HG03159 (cell line): ENCODE measurements around the gene TRAPPC10.

Source experiments
- ATAC-seq: cut with Tn5 transposase; IDR thresholded peaks from one replicate; pipeline ENCODE4 v1.9.1; 2021; ENCODE audit warnings: mild to moderate bottlenecking, moderate library complexity; ENCODE audit not compliant: unreplicated experiment

Gene TRAPPC10

GRCh38 chr21:44011579-44012473, at the start of gene TRAPPC10:
Gene TRAPPC10, plus strand, starts transcription at chr21:44012309. Its CDS starts 185 bp downstream, at chr21:44012494.
- ATAC-seq, result peak; percentile 74

GRCh38 chr21:43965911-43966585, 46.1 kb upstream of the TRAPPC10 start:
- no peak for ATAC-seq

GRCh38 chr21:43966946-43967512, 45.1 kb upstream of the TRAPPC10 start:
- ATAC-seq, result no peak

- ATAC-seq, result no peak
These were observed 44.1 kb upstream of the TRAPPC10 start for GRCh38 chr21:43967981-43968380.

- ATAC-seq, result no peak
These were observed 43.5 kb upstream of the TRAPPC10 start for GRCh38 chr21:43968410-43969114.

- no peak for ATAC-seq
These were observed 43.0 kb upstream of the TRAPPC10 start for GRCh38 chr21:43969115-43969444.

GRCh38 chr21:43970551-43970950, 41.6 kb upstream of the TRAPPC10 start:
- no peak for ATAC-seq

GRCh38 chr21:43971201-43971991, 40.7 kb upstream of the TRAPPC10 start:
- ATAC-seq, result no peak

- no peak for ATAC-seq
These were observed 40.2 kb upstream of the TRAPPC10 start for GRCh38 chr21:43971992-43972255.

- no peak for ATAC-seq
These were observed 39.1 kb upstream of the TRAPPC10 start for GRCh38 chr21:43972850-43973633.

GRCh38 chr21:43973634-43973955, 38.5 kb upstream of the TRAPPC10 start:
- no peak for ATAC-seq

GRCh38 chr21:43974791-43975468, 37.2 kb upstream of the TRAPPC10 start:
- ATAC-seq, result no peak

GRCh38 chr21:43975469-43976098, 36.5 kb upstream of the TRAPPC10 start:
- no peak for ATAC-seq

GRCh38 chr21:43976661-43977060, 35.4 kb upstream of the TRAPPC10 start:
- no peak for ATAC-seq

- no peak for ATAC-seq
These were observed 34.0 kb upstream of the TRAPPC10 start for GRCh38 chr21:43978060-43978459.

- ATAC-seq, result no peak
These were observed 32.5 kb upstream of the TRAPPC10 start for GRCh38 chr21:43979654-43980053.

- ATAC-seq, result no peak
These were observed 30.8 kb upstream of the TRAPPC10 start for GRCh38 chr21:43981151-43981870.

- no peak for ATAC-seq
These were observed 30.3 kb upstream of the TRAPPC10 start for GRCh38 chr21:43981871-43982210.
